Measurements from ENCODE around the gene ABHD13. TPM values are rescaled to one million over a fixed set of nuclear protein-coding genes. Genes with fewer than 3 reads are reported as not detected.
A peak's percentile ranks its signal among the peaks of the same experiment; 100 is the strongest.
"Not testable (repeated sequence)": the region's sequence is repeated elsewhere in the genome, so short reads cannot be mapped to it uniquely, and the experiment has no call there.

Gene ABHD13
- total RNA-seq, 4 donors from 2014 or later: 9.0 to 15.3 (median 11.3) TPM

DNA sequence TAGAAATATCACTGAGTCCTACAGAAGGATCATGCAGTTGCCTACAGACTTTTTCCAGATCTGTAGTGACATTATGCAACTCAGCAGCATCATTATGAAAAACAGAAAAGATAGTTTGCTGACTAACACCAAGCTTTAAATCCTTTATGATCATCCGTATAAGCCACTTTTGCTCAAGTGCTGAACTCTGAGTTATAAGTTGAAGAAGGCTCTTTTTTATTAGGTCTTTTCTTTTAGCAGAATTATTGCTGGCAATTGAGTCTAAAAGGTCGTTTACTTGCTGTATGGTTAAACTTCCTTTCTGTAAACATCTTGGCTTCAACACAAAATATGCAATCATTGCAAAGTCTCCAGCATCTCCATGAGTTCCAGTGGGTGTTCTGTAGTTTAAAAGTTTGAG, 7.6 kb upstream of the ABHD13 start:
- DNase-seq (ENCODE audit: low spot score) (no peak), ATAC-seq (ENCODE audit: low FRiP score) (no peak)
- TF ChIP-seq, protein P1, sequence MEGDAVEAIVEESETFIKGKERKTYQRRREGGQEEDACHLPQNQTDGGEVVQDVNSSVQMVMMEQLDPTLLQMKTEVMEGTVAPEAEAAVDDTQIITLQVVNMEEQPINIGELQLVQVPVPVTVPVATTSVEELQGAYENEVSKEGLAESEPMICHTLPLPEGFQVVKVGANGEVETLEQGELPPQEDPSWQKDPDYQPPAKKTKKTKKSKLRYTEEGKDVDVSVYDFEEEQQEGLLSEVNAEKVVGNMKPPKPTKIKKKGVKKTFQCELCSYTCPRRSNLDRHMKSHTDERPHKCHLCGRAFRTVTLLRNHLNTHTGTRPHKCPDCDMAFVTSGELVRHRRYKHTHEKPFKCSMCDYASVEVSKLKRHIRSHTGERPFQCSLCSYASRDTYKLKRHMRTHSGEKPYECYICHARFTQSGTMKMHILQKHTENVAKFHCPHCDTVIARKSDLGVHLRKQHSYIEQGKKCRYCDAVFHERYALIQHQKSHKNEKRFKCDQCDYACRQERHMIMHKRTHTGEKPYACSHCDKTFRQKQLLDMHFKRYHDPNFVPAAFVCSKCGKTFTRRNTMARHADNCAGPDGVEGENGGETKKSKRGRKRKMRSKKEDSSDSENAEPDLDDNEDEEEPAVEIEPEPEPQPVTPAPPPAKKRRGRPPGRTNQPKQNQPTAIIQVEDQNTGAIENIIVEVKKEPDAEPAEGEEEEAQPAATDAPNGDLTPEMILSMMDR (IDR thresholded peaks at IDR 0.05): no peak

DNA sequence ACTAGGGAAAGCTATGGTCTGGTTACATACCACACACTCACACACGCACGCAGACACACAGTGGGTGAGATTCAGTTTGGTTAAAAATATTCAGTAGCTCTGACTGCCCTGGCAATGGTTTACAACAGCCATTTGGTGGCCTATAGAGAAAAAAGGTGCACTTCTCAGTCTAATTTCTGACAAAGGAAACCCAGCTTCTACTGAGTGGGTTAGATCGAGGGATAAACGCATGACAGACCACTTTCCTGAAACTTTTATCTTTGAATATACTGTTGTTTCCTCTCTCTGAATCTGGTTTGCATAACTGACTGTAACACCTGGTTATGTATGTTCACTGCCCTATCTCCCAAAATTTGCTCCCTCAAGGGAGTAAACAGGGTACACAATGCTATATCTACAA, 5.3 kb upstream of the ABHD13 start:
- DNase-seq (ENCODE audit: low spot score) (no peak), ATAC-seq (ENCODE audit: low FRiP score) (no peak)
- TF ChIP-seq, protein P1 (IDR thresholded peaks at IDR 0.05): no peak

DNA sequence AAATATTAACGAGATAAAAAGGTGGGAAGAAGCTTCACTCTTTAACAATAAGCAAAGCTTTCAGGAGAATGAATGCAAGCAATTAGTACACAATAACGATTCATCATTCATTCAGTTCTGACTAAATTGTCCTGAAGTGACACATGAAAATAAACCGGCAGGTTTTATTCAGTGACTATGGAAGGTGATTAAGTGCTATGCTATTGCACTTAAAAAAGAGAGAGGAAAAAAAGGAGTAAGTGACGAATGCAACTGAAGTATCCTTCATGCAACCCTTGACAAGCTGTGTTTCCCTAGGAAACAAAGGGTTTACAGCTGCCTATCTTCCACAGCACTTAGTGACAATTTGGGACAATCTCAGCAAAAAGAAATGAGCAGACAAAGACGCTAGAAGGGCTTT, 4.2 kb upstream of the ABHD13 start:
- TF ChIP-seq, protein P1 (IDR thresholded peaks at IDR 0.05): no peak
- DNase-seq (ENCODE audit: low spot score) (no peak), ATAC-seq (ENCODE audit: low FRiP score) (no peak)

DNA sequence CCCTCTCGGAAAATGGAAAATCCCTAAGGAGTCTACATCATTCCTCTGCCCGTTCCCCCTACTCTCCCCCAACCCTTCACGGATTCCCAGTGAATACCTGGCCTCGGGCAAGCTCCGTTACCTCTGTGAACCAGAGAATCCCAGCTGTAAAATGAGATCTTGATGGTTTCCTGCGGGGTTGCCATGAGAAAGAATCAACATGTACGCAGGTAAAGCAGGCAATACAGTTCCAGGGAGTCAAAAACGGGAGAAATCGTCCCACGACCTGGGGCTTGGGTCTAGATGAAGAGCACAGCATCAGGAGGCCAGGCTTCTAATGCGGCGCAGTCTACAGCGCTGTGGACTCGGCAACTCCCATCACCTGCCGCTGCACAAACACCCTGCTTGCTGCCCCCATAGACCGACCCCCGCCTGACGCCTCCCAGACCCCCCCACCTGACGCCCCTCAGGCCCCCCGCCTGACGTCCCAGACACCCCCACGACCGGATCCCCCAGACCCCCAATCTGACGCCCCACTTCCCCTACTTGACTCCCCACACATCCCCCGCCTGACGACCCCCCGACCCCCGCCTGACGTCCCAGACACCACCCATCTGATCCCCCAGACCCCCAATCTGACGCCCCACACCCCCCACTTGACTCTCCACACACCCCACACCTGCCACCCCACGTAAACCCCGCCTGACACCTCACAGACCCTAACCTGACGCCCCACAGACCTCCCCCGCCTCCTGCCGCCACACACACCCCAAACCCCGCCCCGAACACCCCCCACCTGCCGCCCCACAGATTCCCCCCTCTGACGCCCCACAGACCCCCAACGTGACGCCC, 3.5 kb upstream of the ABHD13 start:
- ATAC-seq (ENCODE audit: low FRiP score): no peak
- no peak for DNase-seq (ENCODE audit: low spot score)

DNA sequence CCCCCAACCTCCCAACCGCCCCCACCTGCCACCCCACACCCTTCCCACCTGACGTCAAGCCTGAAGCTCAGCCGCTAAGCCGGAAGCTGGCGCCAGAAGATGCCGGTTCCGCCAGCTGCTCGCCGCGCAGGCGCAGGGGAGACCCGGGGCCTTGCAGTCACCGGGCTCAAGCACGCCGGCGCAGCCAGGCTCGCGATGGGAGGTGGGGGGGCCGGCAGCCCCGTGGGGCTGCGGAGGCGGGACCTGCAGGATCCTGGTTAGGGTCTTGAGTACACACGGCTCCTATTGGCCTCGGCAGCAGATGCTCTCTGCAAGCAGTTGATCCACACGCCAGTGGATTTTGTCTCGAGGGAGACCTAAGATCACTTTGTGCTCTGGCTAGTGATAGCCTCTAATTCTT, 2.8 kb upstream of the ABHD13 start, which contains the start of gene LIG4:
LIG4 (minus strand) TSS at position 101 of the 400 bp plus-strand sequence. CDS start 4,268 bp downstream, outside the sequence.
- TF ChIP-seq, protein P1 (IDR thresholded peaks at IDR 0.05): no peak
- DNase-seq (ENCODE audit: low spot score): no peak

More for the DNA sequence above, 3.5 kb upstream of the ABHD13 start:
- TF ChIP-seq, protein P1 (IDR thresholded peaks at IDR 0.05): no peak

DNA sequence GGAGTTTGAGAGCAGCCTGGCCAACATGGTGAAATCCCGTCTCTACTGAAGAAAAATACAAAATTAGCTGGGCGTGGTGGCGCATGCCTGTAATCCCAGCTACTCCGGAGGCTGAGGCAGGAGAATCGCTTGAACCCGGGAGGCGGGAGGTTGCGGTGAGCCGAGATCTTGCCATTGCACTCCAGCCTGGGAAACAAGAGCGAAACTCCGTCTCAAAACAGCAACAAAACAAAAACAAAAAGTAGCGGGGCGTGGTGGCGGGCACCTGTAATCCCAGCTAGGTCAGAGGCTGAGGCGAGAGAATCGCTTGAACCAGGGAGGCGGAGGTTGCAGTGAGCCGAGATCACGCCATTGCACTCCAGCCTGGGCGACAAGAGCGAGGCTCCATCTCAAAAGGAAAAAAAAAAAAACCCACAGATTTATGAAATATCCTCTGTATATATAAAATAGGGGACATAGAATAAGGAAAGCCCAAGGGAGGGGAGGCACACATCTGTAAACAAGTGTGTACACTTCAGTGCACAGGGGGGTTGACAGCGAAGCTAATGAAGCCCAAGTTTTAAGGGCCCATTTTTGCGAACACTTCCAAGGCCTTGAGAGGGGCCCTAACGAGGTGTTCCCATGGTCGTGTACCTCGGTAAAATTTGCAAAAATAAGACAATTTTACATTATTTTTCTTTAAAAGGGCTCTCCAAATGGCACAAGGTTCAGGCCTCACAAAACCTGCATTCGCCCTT, 717 bp upstream of the ABHD13 start:
- not testable (repeated sequence) for ATAC-seq (ENCODE audit: low FRiP score); DNase-seq (ENCODE audit: low spot score)

More for the DNA sequence above, 2.8 kb upstream of the ABHD13 start, which contains the start of gene LIG4:
- peak; percentile 74 for ATAC-seq (ENCODE audit: low FRiP score)

DNA sequence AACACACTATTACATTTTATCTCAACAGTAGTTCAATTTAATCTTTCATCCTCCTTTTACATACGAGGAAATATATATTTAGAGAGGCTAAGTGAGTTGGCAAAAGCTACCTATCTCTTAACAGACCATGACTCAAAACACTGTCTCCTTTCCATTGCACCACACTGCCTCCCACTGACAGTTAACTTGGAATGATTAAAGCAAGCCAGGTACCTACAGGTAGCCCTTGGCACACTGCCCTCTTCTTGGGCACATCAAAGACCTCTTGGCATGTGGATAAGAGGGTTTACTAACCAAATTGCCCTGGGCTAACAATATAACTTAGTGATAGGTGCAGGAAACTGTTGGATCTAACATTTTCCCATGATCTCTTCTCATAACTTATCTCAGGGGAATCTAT, 1.8 kb downstream of the ABHD13 start:
- TF ChIP-seq, protein P1 (IDR thresholded peaks at IDR 0.05): no peak
- DNase-seq (ENCODE audit: low spot score) (no peak), ATAC-seq (ENCODE audit: low FRiP score) (no peak)
